HepG2 (cell line): ENCODE results near the gene XPO5. TPM values are rescaled to one million over a fixed set of nuclear protein-coding genes. Genes with fewer than 3 reads are reported as not detected.

Experiments
- AKAP8 ChIP-seq: sonication (generic); formaldehyde crosslinking; IDR thresholded peaks from 2 replicates; pipeline ENCODE4 v1.5.1; 2020; ENCODE audit warnings: mild to moderate bottlenecking, missing genetic modification reagents
- ATF7-NPFF ChIP-seq: sonication (generic); formaldehyde crosslinking; IDR thresholded peaks from 2 replicates; pipeline ENCODE4 v1.8.1; 2023; ENCODE audit warnings: mild to moderate bottlenecking, low read depth, missing genetic modification reagents, moderate library complexity
- FOXO1 ChIP-seq: sonication (generic); formaldehyde crosslinking; IDR thresholded peaks from 2 replicates; pipeline ENCODE4 v1.4.0; 2020; ENCODE audit warnings: missing genetic modification reagents
- HOXD1 ChIP-seq: sonication (generic); formaldehyde crosslinking; IDR thresholded peaks from 2 replicates; pipeline ENCODE4 v1.5.0; 2020; ENCODE audit warnings: missing genetic modification reagents
- NR2F6 ChIP-seq, 2 experiments: IDR thresholded peaks; 2 replicates each; pipeline ENCODE4 v1.6.1; 2016; ENCODE audit warnings: antibody characterized with exemption in 1 of 2, mild to moderate bottlenecking in 1 of 2
- SIX4 ChIP-seq: sonication (generic); formaldehyde crosslinking; IDR thresholded peaks from 2 replicates; pipeline ENCODE4 v1.4.0; 2020; ENCODE audit warnings: missing genetic modification reagents
- ZBTB34 ChIP-seq: sonication (generic); formaldehyde crosslinking; IDR thresholded peaks from 2 replicates; pipeline ENCODE4 v1.8.0; 2022; ENCODE audit warnings: mild to moderate bottlenecking, missing genetic modification reagents
- ZMAT3 ChIP-seq: sonication (generic); formaldehyde crosslinking; conservative IDR thresholded peaks from 2 replicates; pipeline ENCODE4 v1.7.0; 2021; ENCODE audit warnings: missing genetic modification reagents
- ZNF138 ChIP-seq: sonication (generic); formaldehyde crosslinking; IDR thresholded peaks from 2 replicates; pipeline ENCODE4 v1.5.0; 2020; ENCODE audit warnings: mild to moderate bottlenecking, low read depth, missing genetic modification reagents
- ZNF430 ChIP-seq: sonication (generic); formaldehyde crosslinking; IDR thresholded peaks from 2 replicates; pipeline ENCODE4 v1.9.0; 2021; ENCODE audit warnings: mild to moderate bottlenecking, missing genetic modification reagents
- polyA plus RNA-seq, 8 experiments: library from polyadenylated mRNA; depleted of rRNA in 3 of 8; stranded (reverse) in 7 of 8; unstranded in 1 of 8; fragments of >200 nt; fragmentation: Illumina TruSeq in 4 of 8; extraction: Trizol in 4 of 8; gene quantifications; 2 replicates each; pipeline versions ENCODE4 v1.2.1 to v1.2.3, GENCODE V29; 2011 to 2016; ENCODE audit warnings: low read depth in 4 of 8, missing spikeins in 1 of 8, mixed read lengths in 1 of 8; ENCODE audit not compliant: insufficient read depth in 1 of 8
- total RNA-seq, 5 experiments: library from RNA; depleted of rRNA; stranded (reverse); fragments of >200 nt; fragmentation: Illumina TruSeq; extraction: Trizol; gene quantifications; 2 replicates each; pipeline ENCODE4 v1.2.3, GENCODE V29; 2016; ENCODE audit warnings: low read depth in 1 of 5
- TF ChIP-seq, protein P1 (sequence below): sonication (generic); formaldehyde crosslinking; IDR thresholded peaks from 2 replicates; pipeline ENCODE4 v1.4.0; 2020; ENCODE audit warnings: mild to moderate bottlenecking, missing genetic modification reagents
- TF ChIP-seq, protein P2 (sequence below): IDR thresholded peaks from 2 replicates; pipeline ENCODE4 v1.6.1; 2016; ENCODE audit warnings: missing biosample characterization, missing genetic modification reagents, low read depth
- TF ChIP-seq, protein P3 (sequence below): IDR thresholded peaks from 2 replicates; pipeline ENCODE4 v1.6.1; 2016; ENCODE audit warnings: control low read depth
- TF ChIP-seq, protein P4 (sequence below): sonication (generic); formaldehyde crosslinking; IDR thresholded peaks from 2 replicates; pipeline ENCODE4 v1.4.0; 2020; ENCODE audit warnings: mild to moderate bottlenecking, missing genetic modification reagents

XPO5 gene
- total and polyA plus RNA-seq, 2 of the 13 experiments (the other 11 are each of a cell fraction or from before 2014, with no cell fraction given), result 52.2 to 68.0 TPM

DNA sequence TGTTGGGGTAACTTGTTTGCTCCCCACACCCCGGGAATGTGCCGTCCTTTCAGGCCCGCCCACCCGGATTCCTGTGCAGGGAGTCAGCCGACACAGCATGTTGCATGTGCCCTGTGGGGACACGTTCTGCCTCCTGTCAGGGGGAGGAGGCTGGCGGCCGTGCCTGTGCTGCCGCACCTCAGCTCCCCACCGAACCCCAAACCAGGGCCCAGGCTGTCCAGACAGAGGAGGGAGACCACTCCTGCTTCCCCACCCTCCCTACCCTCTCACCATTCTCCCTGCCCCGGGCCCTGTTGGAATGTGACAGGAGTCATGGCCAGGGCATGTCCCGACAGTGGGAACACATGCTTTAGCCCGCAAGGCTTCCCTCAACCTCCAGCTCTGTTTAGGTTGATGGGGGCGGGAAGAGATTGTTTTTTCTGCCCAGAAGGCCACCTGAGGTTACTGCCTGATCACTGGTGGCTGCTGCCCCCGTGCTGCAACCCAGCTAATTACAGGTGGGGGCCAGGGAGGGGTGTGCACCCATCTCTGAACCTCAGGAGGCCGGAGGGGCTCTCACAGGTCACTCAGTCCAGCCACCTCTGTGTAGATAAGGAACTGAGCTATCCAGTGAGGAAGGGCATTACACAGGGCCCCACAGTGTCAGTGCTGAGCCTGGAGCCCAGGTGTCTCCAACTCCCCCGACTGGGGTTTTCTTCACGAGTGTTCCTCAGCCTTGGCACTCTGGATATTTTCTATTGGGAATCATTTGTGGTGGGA lies 79.3 kb downstream of the XPO5 start (continued):
- TF ChIP-seq, protein P1, sequence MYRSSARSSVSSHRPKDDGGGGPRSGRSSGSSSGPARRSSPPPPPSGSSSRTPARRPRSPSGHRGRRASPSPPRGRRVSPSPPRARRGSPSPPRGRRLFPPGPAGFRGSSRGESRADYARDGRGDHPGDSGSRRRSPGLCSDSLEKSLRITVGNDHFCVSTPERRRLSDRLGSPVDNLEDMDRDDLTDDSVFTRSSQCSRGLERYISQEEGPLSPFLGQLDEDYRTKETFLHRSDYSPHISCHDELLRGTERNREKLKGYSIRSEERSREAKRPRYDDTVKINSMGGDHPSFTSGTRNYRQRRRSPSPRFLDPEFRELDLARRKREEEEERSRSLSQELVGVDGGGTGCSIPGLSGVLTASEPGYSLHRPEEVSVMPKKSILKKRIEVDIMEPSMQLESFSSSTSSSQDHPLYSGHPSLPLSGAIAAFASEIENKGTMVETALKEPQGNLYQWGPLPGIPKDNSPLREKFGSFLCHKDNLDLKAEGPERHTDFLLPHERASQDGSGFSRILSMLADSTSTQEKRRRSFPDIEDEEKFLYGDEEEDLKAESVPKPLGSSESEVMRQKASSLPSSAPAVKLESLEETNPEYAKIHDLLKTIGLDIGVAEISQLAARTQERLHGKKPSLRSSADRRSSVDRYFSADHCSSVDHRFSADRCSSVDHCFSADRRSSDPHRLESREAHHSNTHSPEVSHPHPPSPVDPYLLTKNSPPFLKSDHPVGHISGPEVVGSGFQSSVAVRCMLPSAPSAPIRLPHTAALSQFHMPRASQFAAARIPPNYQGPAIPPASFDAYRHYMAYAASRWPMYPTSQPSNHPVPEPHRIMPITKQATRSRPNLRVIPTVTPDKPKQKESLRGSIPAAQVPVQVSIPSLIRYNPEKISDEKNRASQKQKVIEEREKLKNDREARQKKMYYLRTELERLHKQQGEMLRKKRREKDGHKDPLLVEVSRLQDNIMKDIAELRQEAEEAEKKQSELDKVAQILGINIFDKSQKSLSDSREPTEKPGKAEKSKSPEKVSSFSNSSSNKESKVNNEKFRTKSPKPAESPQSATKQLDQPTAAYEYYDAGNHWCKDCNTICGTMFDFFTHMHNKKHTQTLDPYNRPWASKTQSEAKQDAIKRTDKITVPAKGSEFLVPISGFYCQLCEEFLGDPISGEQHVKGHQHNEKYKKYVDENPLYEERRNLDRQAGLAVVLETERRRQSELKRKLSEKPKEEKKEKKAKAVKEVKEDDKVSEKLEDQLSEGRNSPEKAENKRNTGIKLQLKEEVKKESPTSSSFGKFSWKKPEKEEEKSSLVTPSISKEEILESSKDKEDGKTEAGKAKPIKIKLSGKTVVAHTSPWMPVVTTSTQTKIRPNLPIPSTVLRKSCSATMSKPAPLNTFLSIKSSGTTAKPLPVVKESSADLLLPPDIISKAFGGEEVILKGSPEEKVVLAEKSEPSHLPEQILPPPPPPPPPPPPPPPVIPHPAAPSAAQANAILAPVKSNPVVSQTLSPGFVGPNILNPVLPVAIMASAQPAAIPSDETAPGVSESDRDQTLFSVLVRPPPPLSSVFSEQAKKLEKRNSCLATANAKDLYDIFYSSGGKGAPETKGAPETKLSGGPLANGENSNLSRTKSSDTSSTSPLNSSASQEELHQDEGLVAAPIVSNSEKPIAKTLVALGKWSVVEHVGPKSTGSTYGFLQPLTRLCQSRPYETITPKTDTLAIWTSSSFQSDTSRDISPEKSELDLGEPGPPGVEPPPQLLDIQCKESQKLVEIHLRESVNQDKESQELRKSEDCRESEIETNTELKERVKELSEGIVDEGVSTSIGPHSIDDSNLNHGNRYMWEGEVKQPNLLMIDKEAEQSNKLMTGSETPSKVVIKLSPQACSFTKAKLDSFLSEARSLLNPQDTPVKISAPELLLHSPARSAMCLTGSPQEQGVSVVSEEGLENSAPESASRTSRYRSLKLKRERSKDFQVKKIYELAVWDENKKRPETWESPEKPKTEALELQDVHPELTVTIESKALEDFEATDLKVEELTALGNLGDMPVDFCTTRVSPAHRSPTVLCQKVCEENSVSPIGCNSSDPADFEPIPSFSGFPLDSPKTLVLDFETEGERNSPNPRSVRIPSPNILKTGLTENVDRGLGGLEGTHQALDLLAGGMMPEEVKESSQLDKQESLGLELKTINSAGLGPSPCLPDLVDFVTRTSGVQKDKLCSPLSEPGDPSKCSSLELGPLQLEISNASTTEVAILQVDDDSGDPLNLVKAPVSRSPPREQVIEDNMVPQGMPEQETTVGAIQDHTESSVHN, result no peak
- TF ChIP-seq, protein P2, sequence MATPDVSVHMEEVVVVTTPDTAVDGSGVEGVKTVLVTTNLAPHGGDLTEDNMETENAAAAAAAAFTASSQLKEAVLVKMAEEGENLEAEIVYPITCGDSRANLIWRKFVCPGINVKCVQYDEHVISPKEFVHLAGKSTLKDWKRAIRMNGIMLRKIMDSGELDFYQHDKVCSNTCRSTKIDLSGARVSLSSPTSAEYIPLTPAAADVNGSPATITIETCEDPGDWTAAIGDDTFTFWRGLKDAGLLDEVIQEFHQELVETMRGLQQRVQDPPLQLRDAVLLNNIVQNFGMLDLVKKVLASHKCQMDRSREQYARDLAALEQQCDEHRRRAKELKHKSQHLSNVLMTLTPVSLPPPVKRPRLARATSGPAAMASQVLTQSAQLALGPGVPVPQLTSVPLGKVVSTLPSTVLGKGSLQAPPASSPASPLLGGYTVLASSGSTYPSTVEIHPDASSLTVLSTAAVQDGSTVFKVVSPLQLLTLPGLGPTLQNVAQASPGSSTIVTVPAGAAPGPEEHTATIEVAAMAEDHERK, result no peak
- TF ChIP-seq HOXD1 (CRISPR knock-in tag), result 0 out of 2 replicates have a peak, but pooled peaks have one; percentile 21
- peak; percentile 64 for TF ChIP-seq FOXO1 (CRISPR knock-in tag)
- TF ChIP-seq ZBTB34, result no peak
- TF ChIP-seq ATF7-NPFF (CRISPR knock-in tag), result no peak
- TF ChIP-seq ZNF430 (CRISPR knock-in tag), result peak; percentile 26; the same call in 1 of the 2 replicates
- TF ChIP-seq, protein P3, sequence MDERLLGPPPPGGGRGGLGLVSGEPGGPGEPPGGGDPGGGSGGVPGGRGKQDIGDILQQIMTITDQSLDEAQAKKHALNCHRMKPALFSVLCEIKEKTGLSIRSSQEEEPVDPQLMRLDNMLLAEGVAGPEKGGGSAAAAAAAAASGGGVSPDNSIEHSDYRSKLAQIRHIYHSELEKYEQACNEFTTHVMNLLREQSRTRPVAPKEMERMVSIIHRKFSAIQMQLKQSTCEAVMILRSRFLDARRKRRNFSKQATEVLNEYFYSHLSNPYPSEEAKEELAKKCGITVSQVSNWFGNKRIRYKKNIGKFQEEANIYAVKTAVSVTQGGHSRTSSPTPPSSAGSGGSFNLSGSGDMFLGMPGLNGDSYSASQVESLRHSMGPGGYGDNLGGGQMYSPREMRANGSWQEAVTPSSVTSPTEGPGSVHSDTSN, result no peak
- TF ChIP-seq SIX4, result no peak
- TF ChIP-seq ZNF138 (CRISPR knock-in tag), result no peak
- TF ChIP-seq, protein P4, sequence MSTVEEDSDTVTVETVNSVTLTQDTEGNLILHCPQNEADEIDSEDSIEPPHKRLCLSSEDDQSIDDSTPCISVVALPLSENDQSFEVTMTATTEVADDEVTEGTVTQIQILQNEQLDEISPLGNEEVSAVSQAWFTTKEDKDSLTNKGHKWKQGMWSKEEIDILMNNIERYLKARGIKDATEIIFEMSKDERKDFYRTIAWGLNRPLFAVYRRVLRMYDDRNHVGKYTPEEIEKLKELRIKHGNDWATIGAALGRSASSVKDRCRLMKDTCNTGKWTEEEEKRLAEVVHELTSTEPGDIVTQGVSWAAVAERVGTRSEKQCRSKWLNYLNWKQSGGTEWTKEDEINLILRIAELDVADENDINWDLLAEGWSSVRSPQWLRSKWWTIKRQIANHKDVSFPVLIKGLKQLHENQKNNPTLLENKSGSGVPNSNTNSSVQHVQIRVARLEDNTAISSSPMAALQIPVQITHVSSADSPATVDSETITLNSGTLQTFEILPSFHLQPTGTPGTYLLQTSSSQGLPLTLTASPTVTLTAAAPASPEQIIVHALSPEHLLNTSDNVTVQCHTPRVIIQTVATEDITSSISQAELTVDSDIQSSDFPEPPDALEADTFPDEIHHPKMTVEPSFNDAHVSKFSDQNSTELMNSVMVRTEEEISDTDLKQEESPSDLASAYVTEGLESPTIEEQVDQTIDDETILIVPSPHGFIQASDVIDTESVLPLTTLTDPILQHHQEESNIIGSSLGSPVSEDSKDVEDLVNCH (CRISPR knock-in tag), result no peak
- TF ChIP-seq AKAP8 (CRISPR knock-in tag), result no peak
- TF ChIP-seq ZMAT3, result no peak
- TF ChIP-seq NR2F6 (IDR thresholded peaks at IDR 0.05), result peak; percentile 66
- TF ChIP-seq NR2F6 (CRISPR knock-in tag; IDR thresholded peaks at IDR 0.05), result peak; percentile 66
